Measurements from ENCODE around the gene EFNA4.
A peak's percentile ranks its signal among the peaks of the same experiment; 100 is the strongest.

The EFNA4 gene

DNA sequence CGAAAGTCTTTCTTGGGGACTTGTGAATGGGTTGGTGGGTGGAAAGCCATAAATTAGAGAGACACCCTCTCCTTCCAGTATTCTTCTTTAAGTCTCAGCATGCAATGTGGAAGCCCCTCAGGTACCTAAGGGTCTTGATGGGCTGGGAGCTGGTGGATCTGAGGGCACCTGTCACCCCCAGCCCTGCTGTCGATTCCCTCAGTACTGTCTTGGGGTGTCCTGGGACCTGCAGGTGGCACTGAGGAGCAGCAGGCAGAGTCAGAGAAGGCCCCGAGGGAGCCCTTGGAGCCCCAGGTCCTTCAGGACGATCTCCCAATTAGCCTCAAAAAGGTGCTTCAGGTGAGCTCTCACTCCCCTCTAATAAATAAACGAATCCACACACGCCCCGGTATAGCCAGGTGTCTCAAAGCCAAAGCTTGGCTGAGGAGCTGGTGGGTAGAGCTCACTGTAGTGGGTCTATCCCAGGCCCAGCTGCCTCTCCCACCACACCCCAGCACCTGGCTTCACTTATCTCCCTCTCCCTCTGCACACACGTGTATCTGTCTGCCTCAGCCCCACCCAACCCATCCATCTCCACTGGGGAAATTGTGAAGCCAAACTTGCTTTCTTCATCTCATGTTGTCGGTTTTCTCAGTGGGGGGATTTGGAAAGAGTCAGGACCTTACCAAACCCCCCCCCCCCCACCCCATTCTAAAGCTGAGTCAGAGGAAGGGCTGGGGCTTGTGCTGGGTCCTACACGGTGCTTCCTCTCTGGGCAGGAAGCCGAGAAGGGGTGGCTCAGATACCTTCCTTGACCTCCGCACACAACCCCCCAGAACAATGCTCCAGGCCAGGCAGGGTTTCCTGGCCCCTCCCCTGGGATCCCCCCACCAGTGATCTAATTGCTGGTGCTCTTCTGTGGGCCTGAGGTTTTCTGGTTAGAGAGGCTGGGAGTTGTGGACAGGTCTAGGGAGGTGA lies 10.8 kb upstream of the EFNA4 start:
- TF ChIP-seq FOXM1 (IDR thresholded peaks at IDR 0.05; ENCODE audit: borderline replicate concordance, low read depth) (no peak), CREB1 (IDR thresholded peaks at IDR 0.05; ENCODE audit: low read depth) (no peak), TCF12 (IDR thresholded peaks at IDR 0.05; ENCODE audit: low read depth) (no peak), ZBTB7A (IDR thresholded peaks at IDR 0.05; ENCODE audit: low read depth) (no peak), TEAD4 (IDR thresholded peaks at IDR 0.05) (no peak), EGR1 (IDR thresholded peaks at IDR 0.05) (no peak), RAD21 (IDR thresholded peaks at IDR 0.05; ENCODE audit: low read depth) (peak; percentile 6; the same call in 1 of the 2 replicates)
- TF ChIP-seq, protein P1, sequence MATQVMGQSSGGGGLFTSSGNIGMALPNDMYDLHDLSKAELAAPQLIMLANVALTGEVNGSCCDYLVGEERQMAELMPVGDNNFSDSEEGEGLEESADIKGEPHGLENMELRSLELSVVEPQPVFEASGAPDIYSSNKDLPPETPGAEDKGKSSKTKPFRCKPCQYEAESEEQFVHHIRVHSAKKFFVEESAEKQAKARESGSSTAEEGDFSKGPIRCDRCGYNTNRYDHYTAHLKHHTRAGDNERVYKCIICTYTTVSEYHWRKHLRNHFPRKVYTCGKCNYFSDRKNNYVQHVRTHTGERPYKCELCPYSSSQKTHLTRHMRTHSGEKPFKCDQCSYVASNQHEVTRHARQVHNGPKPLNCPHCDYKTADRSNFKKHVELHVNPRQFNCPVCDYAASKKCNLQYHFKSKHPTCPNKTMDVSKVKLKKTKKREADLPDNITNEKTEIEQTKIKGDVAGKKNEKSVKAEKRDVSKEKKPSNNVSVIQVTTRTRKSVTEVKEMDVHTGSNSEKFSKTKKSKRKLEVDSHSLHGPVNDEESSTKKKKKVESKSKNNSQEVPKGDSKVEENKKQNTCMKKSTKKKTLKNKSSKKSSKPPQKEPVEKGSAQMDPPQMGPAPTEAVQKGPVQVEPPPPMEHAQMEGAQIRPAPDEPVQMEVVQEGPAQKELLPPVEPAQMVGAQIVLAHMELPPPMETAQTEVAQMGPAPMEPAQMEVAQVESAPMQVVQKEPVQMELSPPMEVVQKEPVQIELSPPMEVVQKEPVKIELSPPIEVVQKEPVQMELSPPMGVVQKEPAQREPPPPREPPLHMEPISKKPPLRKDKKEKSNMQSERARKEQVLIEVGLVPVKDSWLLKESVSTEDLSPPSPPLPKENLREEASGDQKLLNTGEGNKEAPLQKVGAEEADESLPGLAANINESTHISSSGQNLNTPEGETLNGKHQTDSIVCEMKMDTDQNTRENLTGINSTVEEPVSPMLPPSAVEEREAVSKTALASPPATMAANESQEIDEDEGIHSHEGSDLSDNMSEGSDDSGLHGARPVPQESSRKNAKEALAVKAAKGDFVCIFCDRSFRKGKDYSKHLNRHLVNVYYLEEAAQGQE (IDR thresholded peaks at IDR 0.05; ENCODE audit: low read depth), result no peak

DNA sequence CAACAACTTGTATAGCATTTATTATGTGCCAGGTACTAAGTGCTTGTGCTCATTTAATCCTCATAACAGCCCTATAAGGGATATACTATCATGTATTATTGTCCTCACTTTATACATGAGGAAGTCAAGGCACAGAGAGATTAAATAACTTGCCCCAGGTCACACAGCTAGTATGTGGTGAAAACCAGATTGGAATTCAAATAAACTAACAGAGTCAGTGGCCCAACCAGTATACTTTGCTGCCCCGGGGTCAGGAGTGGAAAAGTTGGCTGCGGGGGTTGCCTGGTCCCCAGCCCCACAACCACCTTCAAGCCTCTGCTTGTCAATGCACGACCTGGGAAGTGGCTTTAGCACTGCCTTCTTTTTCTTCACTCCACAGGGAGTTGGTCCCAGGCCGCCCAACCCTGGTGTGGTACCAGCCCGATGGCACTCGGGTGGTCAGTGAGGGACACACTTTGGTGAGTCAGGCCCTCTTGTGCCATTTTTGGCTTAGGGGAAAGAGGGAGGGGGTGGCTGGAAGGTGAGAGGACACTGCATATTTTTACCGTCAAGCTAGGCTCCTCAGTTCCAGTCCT lies 9.9 kb upstream of the EFNA4 start:
- TF ChIP-seq TCF12 (IDR thresholded peaks at IDR 0.05; ENCODE audit: low read depth), result no peak
- TF ChIP-seq, protein P2, sequence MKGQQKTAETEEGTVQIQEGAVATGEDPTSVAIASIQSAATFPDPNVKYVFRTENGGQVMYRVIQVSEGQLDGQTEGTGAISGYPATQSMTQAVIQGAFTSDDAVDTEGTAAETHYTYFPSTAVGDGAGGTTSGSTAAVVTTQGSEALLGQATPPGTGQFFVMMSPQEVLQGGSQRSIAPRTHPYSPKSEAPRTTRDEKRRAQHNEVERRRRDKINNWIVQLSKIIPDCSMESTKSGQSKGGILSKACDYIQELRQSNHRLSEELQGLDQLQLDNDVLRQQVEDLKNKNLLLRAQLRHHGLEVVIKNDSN (IDR thresholded peaks at IDR 0.05), result no peak
- no peak for TF ChIP-seq TEAD4 (IDR thresholded peaks at IDR 0.05)
- TF ChIP-seq FOXM1 (IDR thresholded peaks at IDR 0.05; ENCODE audit: borderline replicate concordance, low read depth), result no peak
- no peak for TF ChIP-seq TAF1 (IDR thresholded peaks at IDR 0.05; ENCODE audit: low read depth)
- no peak for TF ChIP-seq NFIC (IDR thresholded peaks at IDR 0.05)
- no peak for TF ChIP-seq EGR1 (IDR thresholded peaks at IDR 0.05)
- TF ChIP-seq EP300 (IDR thresholded peaks at IDR 0.05; ENCODE audit: borderline replicate concordance), result no peak
- TF ChIP-seq RAD21 (IDR thresholded peaks at IDR 0.05; ENCODE audit: low read depth), result no peak
- TF ChIP-seq, protein P1 (IDR thresholded peaks at IDR 0.05; ENCODE audit: low read depth), result no peak
- TF ChIP-seq ZBTB7A (IDR thresholded peaks at IDR 0.05; ENCODE audit: low read depth), result no peak
- no peak for TF ChIP-seq CEBPB (IDR thresholded peaks at IDR 0.05)
- TF ChIP-seq YY1 (IDR thresholded peaks at IDR 0.05; ENCODE audit: low read depth), result no peak
- TF ChIP-seq, protein P3, sequence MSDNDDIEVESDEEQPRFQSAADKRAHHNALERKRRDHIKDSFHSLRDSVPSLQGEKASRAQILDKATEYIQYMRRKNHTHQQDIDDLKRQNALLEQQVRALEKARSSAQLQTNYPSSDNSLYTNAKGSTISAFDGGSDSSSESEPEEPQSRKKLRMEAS (IDR thresholded peaks at IDR 0.05), result no peak
- no peak for TF ChIP-seq CREB1 (IDR thresholded peaks at IDR 0.05; ENCODE audit: low read depth)

DNA sequence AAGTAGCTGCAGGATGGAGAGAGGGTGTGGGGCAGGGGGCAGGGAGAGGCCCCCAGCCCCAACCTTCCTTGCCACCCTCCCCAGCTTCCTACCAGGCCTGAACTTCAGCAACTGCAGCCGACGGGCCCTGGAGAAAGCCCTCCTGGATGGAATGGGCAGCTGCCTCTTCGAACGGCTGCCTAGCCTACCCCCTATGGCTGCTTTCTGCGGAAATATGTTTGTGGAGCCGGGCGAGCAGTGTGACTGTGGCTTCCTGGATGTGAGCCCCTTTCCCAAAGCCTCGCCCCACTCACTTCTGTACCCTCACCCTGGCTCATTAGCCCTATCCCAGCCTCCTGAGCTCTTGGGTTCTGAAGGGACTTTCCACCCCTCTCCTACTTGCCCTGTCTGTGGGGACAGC lies 6.4 kb upstream of the EFNA4 start:
- TF ChIP-seq, protein P2 (IDR thresholded peaks at IDR 0.05), result no peak
- TF ChIP-seq TCF12 (IDR thresholded peaks at IDR 0.05; ENCODE audit: low read depth) (no peak), FOXM1 (IDR thresholded peaks at IDR 0.05; ENCODE audit: borderline replicate concordance, low read depth) (no peak), CEBPB (IDR thresholded peaks at IDR 0.05) (no peak), TEAD4 (IDR thresholded peaks at IDR 0.05) (no peak), CREB1 (IDR thresholded peaks at IDR 0.05; ENCODE audit: low read depth) (no peak), EGR1 (IDR thresholded peaks at IDR 0.05) (no peak), TAF1 (IDR thresholded peaks at IDR 0.05; ENCODE audit: low read depth) (no peak), YY1 (IDR thresholded peaks at IDR 0.05; ENCODE audit: low read depth) (no peak), EP300 (IDR thresholded peaks at IDR 0.05; ENCODE audit: borderline replicate concordance) (no peak), NFIC (IDR thresholded peaks at IDR 0.05) (no peak), ZBTB7A (IDR thresholded peaks at IDR 0.05; ENCODE audit: low read depth) (no peak), RAD21 (IDR thresholded peaks at IDR 0.05; ENCODE audit: low read depth) (no peak)
- TF ChIP-seq, protein P3 (IDR thresholded peaks at IDR 0.05), result no peak
- TF ChIP-seq, protein P1 (IDR thresholded peaks at IDR 0.05; ENCODE audit: low read depth), result no peak
